ACC112 (cell line): ENCODE measurements around the gene CDRT4.
"Not testable (repeated sequence)": the region's sequence is repeated elsewhere in the genome, so short reads cannot be mapped to it uniquely, and the experiment has no call there.

Source experiments
- H2AFZ ChIP-seq: fragments of 200-600 bp; sonication (generic); one replicate; pipeline ENCODE4 v1.6.0; 2017; ENCODE audit warnings: antibody characterized with exemption, low read length; ENCODE audit not compliant: unreplicated experiment
- H3K27ac ChIP-seq: fragments of 200-600 bp; sonication (generic); 2 replicates; pipeline ENCODE4 v1.5.1; 2014; ENCODE audit warnings: low read depth, mild to moderate bottlenecking, antibody characterized with exemption, low read length, moderate library complexity
- H3K27me3 ChIP-seq: fragments of 200-600 bp; sonication (generic); 2 replicates; pipeline ENCODE4 v1.6.1; 2014; ENCODE audit warnings: mild to moderate bottlenecking, antibody characterized with exemption, low read length, moderate library complexity, mixed read lengths; ENCODE audit not compliant: insufficient read depth
- H3K36me3 ChIP-seq: fragments of 200-600 bp; sonication (generic); 2 replicates; pipeline ENCODE4 v1.6.1; 2016; ENCODE audit warnings: mild to moderate bottlenecking, antibody characterized with exemption, low read length, moderate library complexity, mixed read lengths; ENCODE audit not compliant: insufficient read depth
- H3K4me1 ChIP-seq: fragments of 200-600 bp; sonication (generic); one replicate; pipeline ENCODE4 v1.6.1; 2016; ENCODE audit warnings: low read length, mixed read lengths; ENCODE audit not compliant: insufficient read depth, unreplicated experiment, control insufficient read depth
- H3K4me3 ChIP-seq: fragments of 200-600 bp; sonication (generic); 2 replicates; pipeline ENCODE4 v1.5.1; 2014; ENCODE audit warnings: mild to moderate bottlenecking, low read depth, low read length
- H3K79me2 ChIP-seq: fragments of 200-600 bp; sonication (generic); one replicate; pipeline ENCODE4 v1.6.0; 2016; ENCODE audit warnings: low read length; ENCODE audit not compliant: control insufficient read depth, unreplicated experiment, insufficient read depth

CDRT4 gene

DNA sequence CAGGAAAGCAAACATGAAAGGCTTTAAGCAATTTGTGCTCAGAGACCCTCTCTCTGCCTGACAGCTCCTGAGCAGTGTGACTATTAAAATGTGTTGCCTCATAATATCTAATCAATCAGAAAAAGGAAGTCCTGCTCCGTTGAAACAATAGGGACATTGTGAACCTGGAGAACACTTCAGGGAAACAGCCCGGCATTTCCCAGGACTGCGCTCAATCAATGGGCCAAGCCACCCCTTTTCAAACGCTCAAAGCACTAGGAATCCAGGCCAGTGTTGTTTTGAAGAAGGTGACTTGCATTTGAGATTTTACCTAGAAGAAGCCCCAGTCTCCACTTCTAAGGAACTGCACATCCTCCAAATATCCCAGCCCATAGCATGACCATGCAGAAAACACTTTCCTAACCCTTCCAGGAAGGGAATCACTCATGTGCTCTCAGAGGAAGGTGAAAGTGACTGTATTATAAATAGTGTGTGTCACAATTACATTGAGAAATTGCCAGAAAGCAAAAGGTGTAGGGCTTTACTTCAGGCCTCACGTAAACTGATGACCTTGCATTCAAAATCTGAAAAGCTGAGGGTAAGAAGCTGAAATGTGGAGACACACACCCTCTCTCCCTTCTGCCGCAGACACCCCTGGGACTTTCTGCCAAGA, 19.4 kb downstream of the CDRT4 start:
- no peaks in the 10 kb centered on the region for H3K79me2 ChIP-seq
- 0 out of 2 replicates have a peak, but pooled peaks cover 5% of the 10 kb centered on the region for H3K36me3 ChIP-seq
- H3K4me3 ChIP-seq, result no peak overlapping the region
- H3K27me3 ChIP-seq, result no peaks in the 10 kb centered on the region
- H3K4me1 ChIP-seq, result no peaks in the 10 kb centered on the region
- H3K27ac ChIP-seq, result no peak overlapping the region
- H2AFZ ChIP-seq, result no peak overlapping the region

DNA sequence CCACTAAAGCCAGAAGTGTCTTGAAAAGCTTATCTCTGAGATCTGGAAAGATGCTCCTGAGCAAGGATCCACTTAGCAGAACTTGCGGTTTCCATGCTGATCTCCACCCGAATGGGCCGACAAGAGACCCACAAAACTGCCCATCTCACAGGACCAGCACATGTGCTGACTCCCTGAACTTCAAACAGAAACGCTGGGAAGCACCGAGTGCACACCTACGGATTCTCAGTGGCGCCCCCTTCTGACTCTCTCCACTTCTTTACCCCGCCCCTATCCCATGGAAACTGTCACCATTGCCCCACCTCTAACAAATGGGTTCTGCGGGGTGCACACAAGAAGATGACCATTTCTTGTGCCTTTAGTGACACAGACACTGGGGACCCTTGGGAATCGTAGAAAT, 21.4 kb downstream of the CDRT4 start:
- 0 out of 2 replicates have a peak, but pooled peaks cover 5% of the 10 kb centered on the region for H3K36me3 ChIP-seq
- no peaks in the 10 kb centered on the region for H3K27me3 ChIP-seq
- no peaks in the 10 kb centered on the region for H3K4me1 ChIP-seq
- H3K27ac ChIP-seq, result no peak overlapping the region
- no peak overlapping the region for H3K4me3 ChIP-seq
- H2AFZ ChIP-seq, result no peak overlapping the region
- H3K79me2 ChIP-seq, result no peaks in the 10 kb centered on the region

- no peaks in the 10 kb centered on the region for H3K36me3 ChIP-seq
- H3K27ac ChIP-seq, result no peak overlapping the region
- H3K79me2 ChIP-seq, result no peaks in the 10 kb centered on the region
- H3K27me3 ChIP-seq, result no peaks in the 10 kb centered on the region
- H3K4me1 ChIP-seq, result no peaks in the 10 kb centered on the region
- H3K4me3 ChIP-seq, result no peak overlapping the region
- H2AFZ ChIP-seq, result no peak overlapping the region
Observed at GRCh38 chr17:15444805-15445204, 22.6 kb downstream of the CDRT4 start.

DNA sequence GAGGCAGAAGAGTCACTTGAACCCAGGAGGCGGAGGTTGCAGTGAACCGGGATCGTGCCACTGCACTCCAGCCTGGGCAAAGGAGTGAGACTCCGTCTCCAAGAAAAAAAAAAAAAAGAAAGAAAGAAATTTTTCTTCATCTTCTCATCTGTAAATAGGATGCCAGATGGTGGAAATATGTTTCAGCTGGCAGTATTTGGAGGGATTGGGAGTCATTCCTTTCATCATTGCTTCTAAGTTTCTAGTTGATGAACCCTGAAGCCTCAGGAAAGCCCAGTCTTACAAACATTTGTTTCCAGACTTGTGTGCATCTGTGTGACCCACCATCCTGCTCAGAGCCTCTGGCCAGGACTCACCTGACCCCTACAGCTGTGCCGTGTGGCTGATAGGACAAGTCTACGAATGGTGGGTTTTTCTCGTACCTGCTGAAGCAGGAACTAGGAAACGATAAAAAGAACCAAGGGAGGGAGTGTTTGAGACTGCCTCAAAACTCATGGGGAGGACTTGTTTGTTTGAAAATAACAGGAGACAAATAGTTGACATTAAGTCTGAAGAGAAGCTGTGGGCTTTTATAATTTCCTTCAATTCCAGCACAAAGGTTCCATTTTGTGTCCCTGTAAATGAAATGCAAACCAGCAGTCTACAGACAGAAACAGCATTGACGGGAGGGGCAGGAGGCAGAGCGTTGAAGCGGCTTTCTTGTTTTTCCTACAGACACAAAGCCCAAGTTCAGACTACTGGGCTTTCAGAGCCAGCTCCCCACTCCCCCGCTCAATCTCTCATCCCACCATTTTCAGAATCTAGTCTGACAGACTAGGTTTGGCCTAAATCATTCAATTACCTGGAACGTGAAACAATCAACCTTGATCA, 24.9 kb downstream of the CDRT4 start:
- H2AFZ ChIP-seq, result no peak overlapping the region
- H3K4me3 ChIP-seq, result no peak overlapping the region
- H3K27me3 ChIP-seq, result no peaks in the 10 kb centered on the region
- no peak overlapping the region for H3K27ac ChIP-seq
- no peaks in the 10 kb centered on the region for H3K36me3 ChIP-seq
- H3K4me1 ChIP-seq, result no peaks in the 10 kb centered on the region
- no peaks in the 10 kb centered on the region for H3K79me2 ChIP-seq

DNA sequence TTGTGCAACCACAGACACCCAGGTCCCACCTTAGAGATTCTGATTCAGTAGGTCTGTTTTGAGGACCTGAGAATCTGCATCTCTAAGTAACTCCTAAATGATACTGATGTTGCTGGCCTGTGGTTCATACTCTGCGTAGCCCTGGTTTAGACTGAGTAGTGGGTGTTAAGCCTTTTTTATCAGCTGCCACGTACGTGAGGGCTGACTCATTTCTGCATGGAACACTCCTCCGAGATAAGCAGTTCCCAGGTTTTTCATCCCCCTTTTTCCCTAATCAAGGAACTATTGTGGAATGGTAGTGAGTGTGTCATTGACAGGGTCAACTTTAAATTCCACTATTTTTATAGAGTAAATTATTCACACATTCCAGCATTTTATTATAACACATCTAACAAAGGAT, 26.1 kb downstream of the CDRT4 start:
- H2AFZ ChIP-seq, result no peak overlapping the region
- no peak overlapping the region for H3K27ac ChIP-seq
- no peaks in the 10 kb centered on the region for H3K79me2 ChIP-seq
- H3K4me3 ChIP-seq, result no peak overlapping the region
- peaks cover 4% of the 10 kb centered on the region for H3K4me1 ChIP-seq
- no peaks in the 10 kb centered on the region for H3K27me3 ChIP-seq
- no peaks in the 10 kb centered on the region for H3K36me3 ChIP-seq

DNA sequence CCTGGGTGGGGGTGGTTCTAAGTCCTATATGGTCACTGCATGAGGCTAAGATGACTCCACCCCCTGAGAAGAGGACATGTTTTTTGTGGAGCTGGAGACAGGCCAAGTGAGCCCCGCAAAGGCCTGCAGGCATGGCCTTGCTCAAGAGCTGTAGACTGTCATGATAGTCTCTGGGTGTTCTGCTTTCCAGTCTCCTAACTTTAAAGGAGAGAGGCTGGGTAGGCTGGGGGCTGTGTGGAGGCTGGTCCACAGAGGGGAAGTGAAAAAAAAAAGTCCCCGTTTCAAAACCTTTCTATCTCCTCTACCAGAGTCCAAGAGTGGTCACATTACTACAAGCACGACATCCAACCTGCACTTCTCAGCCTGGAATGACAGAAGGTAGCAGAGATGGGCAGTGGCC, 27.1 kb downstream of the CDRT4 start:
- H3K4me1 ChIP-seq, result peaks cover 7% of the 10 kb centered on the region
- H3K4me3 ChIP-seq, result no peak overlapping the region
- no peaks in the 10 kb centered on the region for H3K79me2 ChIP-seq
- H2AFZ ChIP-seq, result no peak overlapping the region
- no peaks in the 10 kb centered on the region for H3K27me3 ChIP-seq
- H3K36me3 ChIP-seq, result no peaks in the 10 kb centered on the region
- no peak overlapping the region for H3K27ac ChIP-seq

DNA sequence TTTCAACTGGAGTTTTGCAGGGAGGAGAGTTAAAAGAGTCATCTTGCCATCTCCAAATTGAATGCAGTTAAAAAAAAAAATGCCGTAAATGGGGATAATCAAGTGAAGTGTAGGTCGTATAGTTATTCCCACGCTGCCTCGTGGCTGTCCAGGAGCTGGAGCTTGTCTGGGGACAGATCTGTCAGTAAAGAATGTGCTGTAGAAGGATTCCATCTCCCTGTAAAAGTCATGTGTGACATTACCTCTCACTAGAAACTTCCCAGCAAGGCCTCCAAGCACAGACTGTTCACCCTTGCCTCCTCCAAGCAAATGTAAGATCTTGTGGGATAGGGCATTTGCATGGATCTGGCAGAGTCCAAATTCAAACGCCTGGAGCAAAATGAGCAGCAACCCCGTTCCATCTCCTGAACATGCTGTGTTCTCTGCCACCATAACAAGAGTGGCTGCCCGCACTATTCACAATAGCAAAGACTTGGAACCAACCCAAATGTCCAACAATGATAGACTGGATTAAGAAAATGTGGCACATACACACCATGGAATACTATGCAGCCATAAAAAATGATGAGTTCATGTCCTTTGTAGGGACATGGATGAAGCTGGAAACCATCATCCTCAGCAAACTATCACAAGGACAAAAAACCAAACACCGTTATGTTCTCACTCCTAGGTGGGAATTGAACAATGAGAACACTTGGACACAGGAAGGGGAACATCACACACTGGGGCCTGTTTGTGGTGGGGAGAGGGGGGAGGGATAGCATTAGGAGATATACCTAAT, 28.0 kb downstream of the CDRT4 start:
- not testable (repeated sequence) for H3K4me1 ChIP-seq, H3K36me3 ChIP-seq, H3K27me3 ChIP-seq, H2AFZ ChIP-seq, H3K79me2 ChIP-seq, H3K27ac ChIP-seq, H3K4me3 ChIP-seq

DNA sequence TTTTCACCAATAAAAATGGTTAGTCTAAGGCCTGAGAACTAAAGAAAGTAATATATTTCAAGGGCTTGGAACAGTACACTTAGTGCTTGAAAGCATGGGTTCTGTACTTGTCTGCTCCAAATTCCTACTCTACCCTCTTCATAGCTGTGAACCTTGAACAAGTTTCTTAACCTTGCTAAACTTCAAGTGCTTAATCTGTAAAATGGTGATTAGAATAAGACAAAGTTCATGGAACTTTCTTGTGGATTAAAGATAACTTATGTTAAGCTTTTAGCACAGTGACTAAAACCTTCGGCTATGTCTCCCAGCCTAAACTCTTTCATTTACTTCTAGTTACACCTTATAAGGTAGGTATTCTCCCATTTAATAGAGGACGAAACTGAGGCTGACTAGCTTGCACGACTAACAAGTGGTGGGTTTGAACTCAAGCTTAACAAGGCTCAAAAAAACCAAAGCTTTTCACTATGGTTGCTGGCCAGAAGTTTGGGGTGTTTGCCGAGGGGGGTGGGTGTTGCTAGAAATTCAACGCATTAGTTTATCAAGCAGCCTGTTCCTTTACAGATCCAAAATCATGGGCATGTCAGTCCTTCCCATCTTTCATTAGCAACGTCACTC, 28.8 kb downstream of the CDRT4 start:
- Histone ChIP-seq H3K79me2 (no peaks in the 10 kb centered on the region), H3K4me1 (peaks cover 7% of the 10 kb centered on the region)

DNA sequence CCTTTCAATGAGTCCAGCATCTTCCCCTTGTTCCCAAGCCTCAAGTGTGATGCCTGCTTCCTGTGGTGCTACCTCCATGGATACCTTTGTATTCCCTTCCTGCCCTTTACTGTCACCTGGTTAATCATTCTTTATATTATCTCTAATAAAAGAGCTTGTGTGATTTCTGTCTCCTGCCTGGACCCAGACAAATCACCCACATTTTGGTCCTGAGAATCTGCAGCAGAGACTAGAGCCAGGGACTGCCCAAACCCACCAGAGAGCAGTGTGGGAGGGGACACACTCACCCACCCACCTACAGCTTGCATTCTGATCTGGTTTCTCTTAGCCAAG, 30.2 kb downstream of the CDRT4 start:
- Histone ChIP-seq H3K36me3 (no peaks in the 10 kb centered on the region), H3K79me2 (no peaks in the 10 kb centered on the region), H3K27me3 (no peaks in the 10 kb centered on the region), H3K27ac (no peak overlapping the region), H3K4me1 (peaks cover 7% of the 10 kb centered on the region), H3K4me3 (no peak overlapping the region), H2AFZ (no peak overlapping the region)

More for the DNA sequence above, 28.8 kb downstream of the CDRT4 start:
- Histone ChIP-seq H3K27ac (no peak overlapping the region), H3K36me3 (no peaks in the 10 kb centered on the region), H2AFZ (no peak overlapping the region), H3K4me3 (no peak overlapping the region), H3K27me3 (no peaks in the 10 kb centered on the region)

DNA sequence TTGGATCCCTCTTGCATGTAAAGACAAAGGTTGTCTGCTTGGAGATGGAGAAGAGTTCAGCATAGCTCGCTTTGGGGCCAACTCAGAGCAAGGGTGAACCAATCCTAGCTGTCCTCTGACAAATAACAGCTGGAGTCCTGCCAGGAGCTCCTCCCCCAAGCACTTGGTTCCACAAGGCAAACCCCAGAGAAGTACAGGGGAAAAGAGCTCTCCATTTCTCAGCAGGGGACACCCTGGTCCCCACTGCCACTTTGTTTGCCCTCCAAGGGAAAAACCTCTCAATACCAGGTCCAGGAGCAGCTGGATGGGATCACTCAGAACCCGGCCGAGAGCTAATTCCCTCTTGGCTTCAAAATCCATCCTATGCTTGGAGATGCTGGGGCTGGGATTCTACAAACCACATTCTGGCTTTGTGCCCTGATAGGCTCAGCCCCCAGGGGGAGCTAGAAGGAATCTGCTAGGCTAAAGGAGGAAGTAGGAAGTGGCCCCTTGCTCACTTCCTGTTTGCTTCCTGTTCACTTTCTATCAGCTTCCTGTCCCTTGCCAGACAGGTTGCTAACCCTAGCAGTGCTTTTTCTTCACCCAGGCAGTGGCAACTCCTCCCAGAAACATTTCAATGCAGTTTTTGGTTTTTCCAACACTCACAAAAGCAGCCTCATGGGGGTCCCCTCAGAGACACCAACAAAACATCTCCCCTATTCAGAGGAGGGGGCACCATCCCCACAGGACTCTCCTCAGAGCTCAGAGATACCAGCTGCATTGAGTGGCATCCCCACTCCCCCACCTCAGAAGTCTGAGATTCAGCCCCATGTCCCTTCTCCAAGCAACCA, 30.7 kb downstream of the CDRT4 start:
- H2AFZ ChIP-seq, result no peak overlapping the region
- no peaks in the 10 kb centered on the region for H3K27me3 ChIP-seq
- H3K4me1 ChIP-seq, result peaks cover 7% of the 10 kb centered on the region
- H3K27ac ChIP-seq, result no peak overlapping the region
- H3K79me2 ChIP-seq, result no peaks in the 10 kb centered on the region
- H3K36me3 ChIP-seq, result no peaks in the 10 kb centered on the region
- no peak overlapping the region for H3K4me3 ChIP-seq
